SK-N-SH (cell line): ENCODE data around the gene SENP1. TPM values are rescaled to one million over a fixed set of nuclear protein-coding genes. Genes with fewer than 3 reads are reported as not detected.

Experiments used
- CTCF ChIA-PET: fragments of 300-600, 350-600 bp; formaldehyde crosslinking; extraction: SDS; loops from one replicate; lab custom pipeline; 2021; lab: Yijun Ruan, JAX
- POLR2A ChIA-PET: fragments of 350-600 bp; sonication (Branson Sonifier 250); formaldehyde crosslinking; extraction: SDS; loops from one replicate; lab custom pipeline; 2020; ENCODE audit warnings: antibody characterized with exemption, inconsistent platforms; lab: Yijun Ruan, JAX
- DNase-seq: peaks from one replicate; pipeline ENCODE4 v3.0.0; 2012
- H2AFZ ChIP-seq: fragments of 200-600 bp; sonication (generic); 2 replicates; pipeline ENCODE4 v1.8.1; 2016; ENCODE audit warnings: antibody characterized with exemption, mild to moderate bottlenecking, low read depth
- H3F3A ChIP-seq: fragments of 200-600 bp; sonication (generic); replicated peaks from 2 replicates; pipeline ENCODE3; 2016; ENCODE audit warnings: antibody characterized with exemption, mild to moderate bottlenecking; ENCODE audit not compliant: insufficient read depth
- H3K27ac ChIP-seq, 2 experiments: fragments of 200-500 bp in 1 of 2; fragments of 200-600 bp in 1 of 2; sonication (Bioruptor generic) in 1 of 2; sonication (generic), shearing (Covaris generic) in 1 of 2; 2 replicates each; pipeline versions ENCODE4 v1.5.1 to v1.6.1; 2014 to 2016; ENCODE audit warnings: low read depth in 2 of 2, inconsistent platforms in 1 of 2, low read length in 1 of 2, mild to moderate bottlenecking in 1 of 2, mixed read lengths in 1 of 2
- H3K27me3 ChIP-seq: fragments of 200-600 bp; sonication (generic), shearing (Covaris generic); 2 replicates; pipeline ENCODE4 v1.6.1; 2016; ENCODE audit warnings: mixed run types; ENCODE audit not compliant: insufficient read depth
- H3K36me3 ChIP-seq, 2 experiments: fragments of 200-500 bp in 1 of 2; fragments of 200-600 bp in 1 of 2; sonication (Bioruptor generic) in 1 of 2; sonication (generic) in 1 of 2; replicated peaks in 1 of 2; 2 replicates each; pipeline versions ENCODE3 to v1.5.1; 2014 to 2016; ENCODE audit warnings: low read length in 1 of 2, mild to moderate bottlenecking in 1 of 2; ENCODE audit not compliant: insufficient read depth in 2 of 2, control insufficient read depth in 1 of 2
- H3K4me1 ChIP-seq, 2 experiments: fragments of 200-500 bp in 1 of 2; fragments of 200-600 bp in 1 of 2; sonication (Bioruptor generic) in 1 of 2; sonication (generic), shearing (Covaris generic) in 1 of 2; 2 replicates each; pipeline versions ENCODE4 v1.5.1 to v1.6.1; 2014 to 2016; ENCODE audit warnings: low read depth in 1 of 2, low read length in 1 of 2, mixed run types in 1 of 2; ENCODE audit not compliant: insufficient read depth in 2 of 2, control insufficient read depth in 1 of 2
- H3K4me2 ChIP-seq: fragments of 200-600 bp; sonication (generic), shearing (Covaris generic); 2 replicates; pipeline ENCODE4 v1.6.1; 2017; ENCODE audit warnings: mixed run types
- H3K4me3 ChIP-seq, 2 experiments: fragments of 200-500 bp in 1 of 2; fragments of 200-600 bp in 1 of 2; sonication (Bioruptor generic) in 1 of 2; sonication (generic), shearing (Covaris generic) in 1 of 2; 2 replicates each; pipeline versions ENCODE4 v1.5.1 to v1.8.1; 2014 to 2016; ENCODE audit warnings: low read depth in 2 of 2, inconsistent platforms in 1 of 2, low read length in 1 of 2, mild to moderate bottlenecking in 1 of 2, mixed read lengths in 1 of 2, moderate library complexity in 1 of 2
- H3K79me2 ChIP-seq: fragments of 200-600 bp; sonication (generic); 2 replicates; pipeline ENCODE4 v1.8.1; 2017; ENCODE audit warnings: mild to moderate bottlenecking; ENCODE audit not compliant: insufficient read depth
- H3K9ac ChIP-seq: fragments of 200-600 bp; sonication (generic); 2 replicates; pipeline ENCODE4 v1.6.1; 2017; ENCODE audit warnings: mixed run types
- H3K9me2 ChIP-seq: fragments of 200-600 bp; sonication (generic); 2 replicates; pipeline ENCODE4 v1.6.1; 2017; ENCODE audit warnings: mixed run types
- H3K9me3 ChIP-seq: fragments of 200-600 bp; sonication (generic); 2 replicates; pipeline ENCODE4 v1.6.1; 2017; ENCODE audit warnings: mixed run types, mild to moderate bottlenecking, moderate library complexity
- H4K20me1 ChIP-seq: fragments of 200-600 bp; sonication (generic); 2 replicates; pipeline ENCODE4 v1.6.1; 2017; ENCODE audit warnings: mild to moderate bottlenecking, mixed run types; ENCODE audit not compliant: insufficient read depth
- ELF1 ChIP-seq: IDR thresholded peaks from 2 replicates; pipeline ENCODE4 v1.4.0; 2012
- EP300 ChIP-seq, 2 experiments: IDR thresholded peaks; 2 replicates each; pipeline versions ENCODE4 v1.4.0 to v1.6.1; 2012; ENCODE audit warnings: borderline replicate concordance in 1 of 2, low read depth in 1 of 2, low read length in 1 of 2
- IRF3 ChIP-seq: fragments of 150-350 bp; IDR thresholded peaks from 2 replicates; pipeline ENCODE4 v1.6.1; 2016; ENCODE audit warnings: mild to moderate bottlenecking, low read depth, low read length
- JUND ChIP-seq: IDR thresholded peaks from 2 replicates; pipeline ENCODE4 v1.4.0; 2012
- MXI1 ChIP-seq: IDR thresholded peaks from 2 replicates; pipeline ENCODE4 v1.6.1; 2012; ENCODE audit warnings: mild to moderate bottlenecking, low read depth, low read length, improper control_type of control experiment
- NRF1 ChIP-seq: IDR thresholded peaks from 2 replicates; pipeline ENCODE4 v1.6.1; 2012; ENCODE audit warnings: low read depth, mild to moderate bottlenecking, low read length
- PBX3 ChIP-seq: IDR thresholded peaks from 2 replicates; pipeline ENCODE4; 2012
- POLR2AphosphoS5 ChIP-seq: IDR thresholded peaks from 2 replicates; pipeline ENCODE4 v1.6.1; 2012; ENCODE audit warnings: low read depth, low read length
- RAD21 ChIP-seq: IDR thresholded peaks from 2 replicates; pipeline ENCODE4 v1.6.1; 2012; ENCODE audit warnings: mild to moderate bottlenecking, low read length
- RXRA ChIP-seq: IDR thresholded peaks from 2 replicates; pipeline ENCODE4 v1.4.0; 2012; ENCODE audit warnings: low read depth, mild to moderate bottlenecking, borderline replicate concordance
- TAF1 ChIP-seq: IDR thresholded peaks from 2 replicates; pipeline ENCODE4 v1.6.1; 2012; ENCODE audit warnings: low read depth, mild to moderate bottlenecking, low read length, moderate library complexity, borderline replicate concordance
- TEAD4 ChIP-seq: IDR thresholded peaks from 2 replicates; pipeline ENCODE4 v1.4.0; 2012; ENCODE audit warnings: mild to moderate bottlenecking, borderline replicate concordance; ENCODE audit not compliant: insufficient read depth
- USF1 ChIP-seq: IDR thresholded peaks from 2 replicates; pipeline ENCODE4 v1.4.0; 2012; ENCODE audit warnings: low read depth, borderline replicate concordance
- WGBS: methylation state at CpG from one replicate; pipeline ENCODE4 v1.1.6; 2017; ENCODE audit warnings: low lambda C conversion rate; 5-methylcytosine and 5-hydroxymethylcytosine counted together
- polyA plus RNA-seq, 3 experiments: library from polyadenylated mRNA; depleted of rRNA; stranded (reverse); fragments of >200 nt; gene quantifications; 2 replicates each; pipeline ENCODE4 v1.2.3, GENCODE V29; 2012

Gene SENP1
- polyA plus RNA-seq, 1 of the 3 experiments (the other 2 are of a cell fraction), result 5.6 TPM

- no peaks in the 10 kb centered on the region for H3K27me3 ChIP-seq
- TF ChIP-seq EP300 (IDR thresholded peaks at IDR 0.05; ENCODE audit: borderline replicate concordance in 1 of 2, low read depth in 1 of 2, low read length in 1 of 2) (no peak), PBX3 (no peak), ELF1 (no peak), RAD21 (no peak), MXI1 (no peak), RXRA (no peak), USF1 (no peak), JUND (no peak), NRF1 (no peak)
- no peak overlapping the region for H3K9ac ChIP-seq
- H2AFZ ChIP-seq, result no peak overlapping the region
- no peak overlapping the region for H3K4me3 ChIP-seq
- no peaks in the 10 kb centered on the region for H3K9me3 ChIP-seq
- peaks cover 5% of the 10 kb centered on the region for H3F3A ChIP-seq
- H3K4me2 ChIP-seq, result no peak overlapping the region
- H4K20me1 ChIP-seq, result no peaks in the 10 kb centered on the region
- H3K27ac ChIP-seq, result no peak overlapping the region
- no peaks in the 10 kb centered on the region for H3K9me2 ChIP-seq
- peaks cover 12% of the 10 kb centered on the region; the same call in 1 of the 2 replicates for H3K79me2 ChIP-seq
- ChIA-PET POLR2A (no interaction called here), CTCF (interaction anchor here (0.7 to 1.3 kb wide), 4 partner anchors 10 to 188 kb away, joined by 3 to 4 read pairs (median 3); partner anchors contain the start of gene VDR)
- no peak for DNase-seq
- H3K4me1 ChIP-seq, result no peaks in the 10 kb centered on the region
- peaks cover 38 to 46% of the 10 kb centered on the region in 2 experiments for H3K36me3 ChIP-seq
- WGBS, result 95% methylated on average over 1 of the region's 1 CpG
These were observed 13.3 kb downstream of the SENP1 start for GRCh38 chr12:48092611-48093010.

GRCh38 chr12:48086327-48086726 lies 19.6 kb downstream of the SENP1 start:
- Histone ChIP-seq H3K79me2 (no peaks in the 10 kb centered on the region), H3K9me2 (no peaks in the 10 kb centered on the region), H3K27ac (no peak overlapping the region), H3K4me3 (no peak overlapping the region), H3K4me2 (no peak overlapping the region), H3K27me3 (no peaks in the 10 kb centered on the region), H3K9ac (no peak overlapping the region), H3K4me1 (no peaks in the 10 kb centered on the region), H3K36me3 (peaks cover 52 to 59% of the 10 kb centered on the region in 2 experiments), H3F3A (no peaks in the 10 kb centered on the region), H4K20me1 (no peaks in the 10 kb centered on the region), H3K9me3 (no peaks in the 10 kb centered on the region), H2AFZ (no peak overlapping the region)
- CTCF ChIA-PET, result interaction anchor here (1.4 kb wide), 1 partner anchor 78 kb away, joined by 8 read pairs; no protein-coding TSS in a partner anchor
- WGBS, result 89% methylated on average over 3 of the region's 3 CpGs
- no peak for DNase-seq
- TF ChIP-seq TAF1, result no peak
- no peak for TF ChIP-seq IRF3
- TF ChIP-seq POLR2AphosphoS5, result no peak
- TF ChIP-seq TEAD4, result no peak
- POLR2A ChIA-PET, result no interaction called here
